Choroid plexus epithelial cell (primary cell): Measurements from ENCODE around the gene UGT1A6.

Source experiments
- DNase-seq: peaks from one replicate; pipeline ENCODE4 v3.0.0-alpha.2; 2010; ENCODE audit warnings: low read depth
- H3K4me3 ChIP-seq: 2 replicates; pipeline ENCODE4 v1.5.1; 2011; ENCODE audit warnings: low read depth, mild to moderate bottlenecking, control low read depth, low read length, moderate library complexity
- CTCF ChIP-seq: conservative IDR thresholded peaks from 2 replicates; pipeline ENCODE4 v1.5.1; 2011; ENCODE audit warnings: low read depth, mild to moderate bottlenecking, control low read depth, inconsistent platforms, low read length, moderate library complexity

UGT1A6 gene

DNA sequence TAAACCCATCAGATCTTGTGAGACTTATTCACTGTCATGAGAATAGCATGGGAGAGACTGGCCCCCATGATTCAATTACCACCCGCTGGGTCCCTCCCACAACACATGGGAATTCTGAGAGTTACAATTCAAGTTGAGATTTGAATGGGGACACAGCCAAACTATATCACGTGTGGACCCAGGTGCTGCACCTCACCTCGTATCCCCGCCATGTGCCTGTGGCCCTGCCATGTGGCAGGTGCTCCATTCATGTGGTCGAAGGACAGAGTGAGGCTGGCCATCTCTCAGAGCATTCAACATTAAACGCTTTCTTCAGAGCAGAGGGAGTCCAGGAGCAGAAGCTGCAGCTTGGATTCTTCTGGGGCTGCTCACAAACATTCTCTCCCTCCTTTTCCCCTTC is 117.7 kb downstream of the UGT1A6 start:
- no peak for TF ChIP-seq CTCF
- no peak overlapping the region for H3K4me3 ChIP-seq
- DNase-seq: no peak

- TF ChIP-seq CTCF: no peak
- DNase-seq: no peak
- H3K4me3 ChIP-seq: no peak overlapping the region
These were observed 118.4 kb downstream of the UGT1A6 start for GRCh38 chr2:233811087-233811486.

GRCh38 chr2:233811732-233812131 is 119.0 kb downstream of the UGT1A6 start:
- H3K4me3 ChIP-seq: no peak overlapping the region
- TF ChIP-seq CTCF: no peak
- no peak for DNase-seq

DNA sequence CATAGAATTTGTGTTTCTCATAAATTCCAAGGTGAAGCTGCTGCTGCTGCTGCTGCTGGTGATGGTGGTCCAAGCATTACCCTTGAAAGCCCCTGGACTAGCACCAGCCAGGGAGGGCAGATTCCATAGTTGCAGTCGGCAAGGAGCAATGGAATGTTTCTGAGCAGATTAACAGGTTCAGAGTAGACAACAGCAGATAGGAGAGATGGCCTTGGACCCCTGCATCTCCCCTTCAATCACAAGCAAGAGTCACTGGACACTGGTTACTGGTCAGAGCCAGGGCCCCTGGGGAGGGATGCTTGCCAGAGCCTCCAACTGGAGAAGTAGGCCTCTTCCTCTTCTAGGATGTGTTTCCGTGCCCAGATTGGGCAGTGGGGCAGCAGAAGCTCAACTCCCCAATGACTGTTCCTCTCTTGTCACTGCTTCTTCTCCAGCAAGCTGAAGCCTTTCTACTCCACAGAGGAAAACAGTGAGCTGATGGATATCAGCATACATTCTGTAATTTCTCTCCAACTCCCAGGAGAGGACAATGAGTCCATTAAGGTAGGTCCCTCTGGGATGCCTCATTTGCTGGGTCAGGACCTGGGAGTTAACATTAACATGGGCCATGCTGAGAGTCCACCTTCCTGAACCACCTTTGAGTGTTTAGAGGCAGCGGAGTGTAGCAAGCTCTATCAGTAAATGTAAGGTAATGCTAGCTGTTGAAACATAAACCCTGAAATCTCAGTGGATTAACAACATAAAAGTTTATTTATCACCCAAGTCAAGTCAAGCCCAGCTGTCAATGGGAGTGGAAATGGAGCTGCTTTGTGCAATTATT is 120.8 kb downstream of the UGT1A6 start:
- H3K4me3 ChIP-seq: no peak overlapping the region
- no peak for DNase-seq
- TF ChIP-seq CTCF: no peak

- TF ChIP-seq CTCF: no peak
- DNase-seq: peak; percentile 20
- H3K4me3 ChIP-seq: no peak overlapping the region
These were observed 121.6 kb downstream of the UGT1A6 start for GRCh38 chr2:233814056-233814835.

DNA sequence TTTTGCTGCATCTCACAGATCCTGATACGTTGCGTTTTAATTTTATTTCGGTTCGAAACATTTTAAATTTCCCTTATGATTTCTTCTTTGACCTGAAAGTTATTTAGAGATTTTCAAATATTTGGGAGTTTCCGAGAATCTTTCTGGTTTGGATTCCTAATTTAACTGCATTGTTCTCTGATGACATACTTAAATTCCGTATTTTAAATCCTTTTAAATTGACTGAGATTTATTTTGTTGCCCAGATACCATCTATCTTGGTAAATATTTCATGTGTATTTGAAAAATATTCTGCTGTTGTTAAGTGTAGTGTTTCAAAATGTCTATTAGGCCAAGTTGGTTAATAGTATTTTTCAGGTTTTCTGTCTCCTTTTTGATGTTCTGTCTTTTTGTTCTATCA is 123.2 kb downstream of the UGT1A6 start:
- DNase-seq: no peak
- no peak overlapping the region for H3K4me3 ChIP-seq
- no peak for TF ChIP-seq CTCF
